Amygdala (tissue), 56 donors: ENCODE measurements around the gene EEF1AKMT2.
"Not testable (repeated sequence)": the region's sequence is repeated elsewhere in the genome, so short reads cannot be mapped to it uniquely, and the experiment has no call there.

Experiments used
- DNase-seq, 56 donors: peaks; one replicate each; lab custom pipeline; 2025; lab: John Stamatoyannopoulos, UW

Gene EEF1AKMT2

DNA sequence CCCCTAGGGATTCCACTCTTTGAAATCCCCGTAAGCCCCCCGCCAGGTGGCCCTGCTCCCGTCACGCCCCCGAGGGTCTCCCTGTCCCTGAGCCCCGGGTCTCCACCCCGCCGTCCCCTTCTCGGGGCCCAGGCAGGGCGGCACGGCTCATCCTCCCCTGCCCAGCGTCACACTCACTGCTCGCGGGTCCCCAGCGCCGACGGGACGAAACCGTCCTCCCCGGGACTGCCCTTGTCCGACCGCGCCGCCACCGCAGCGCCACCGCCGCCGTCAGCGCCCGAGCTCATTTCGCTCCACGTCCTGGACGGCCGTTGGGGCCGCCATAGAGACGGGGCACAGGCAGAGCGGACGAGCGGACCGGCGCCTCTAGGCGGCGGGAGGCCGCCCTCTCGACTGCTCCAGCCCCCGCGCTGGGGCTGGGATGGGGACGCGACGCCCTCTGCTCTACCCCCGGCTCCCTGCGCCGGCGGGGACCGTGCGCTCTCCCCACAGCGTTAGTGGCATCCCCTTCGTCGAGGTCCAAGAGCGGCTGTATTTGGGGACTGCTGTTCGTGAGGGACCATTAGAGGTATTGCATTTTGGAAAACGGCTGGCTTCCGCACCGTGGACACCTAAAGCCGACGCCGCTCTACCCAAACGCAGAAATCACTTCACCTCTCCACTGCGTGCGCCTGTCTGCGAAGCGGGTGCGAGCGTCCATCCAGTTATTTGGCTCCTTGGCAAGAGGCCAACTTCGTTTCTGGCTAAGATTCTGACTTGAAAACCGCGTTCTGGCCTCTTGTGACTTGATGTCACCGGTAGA lies at the start of gene EEF1AKMT2:
Gene EEF1AKMT2, minus strand, starts transcription at position 341 of the 802 bp plus-strand sequence. Its CDS starts 54 bp downstream, at position 287.
- peak; percentile 5 to 84 (median 63) for DNase-seq

GRCh38 chr10:124837687-124838086 lies 46.0 kb upstream of the EEF1AKMT2 start:
- DNase-seq = no peak

GRCh38 chr10:124831116-124831515 lies 39.4 kb upstream of the EEF1AKMT2 start:
- DNase-seq = no peak

DNA sequence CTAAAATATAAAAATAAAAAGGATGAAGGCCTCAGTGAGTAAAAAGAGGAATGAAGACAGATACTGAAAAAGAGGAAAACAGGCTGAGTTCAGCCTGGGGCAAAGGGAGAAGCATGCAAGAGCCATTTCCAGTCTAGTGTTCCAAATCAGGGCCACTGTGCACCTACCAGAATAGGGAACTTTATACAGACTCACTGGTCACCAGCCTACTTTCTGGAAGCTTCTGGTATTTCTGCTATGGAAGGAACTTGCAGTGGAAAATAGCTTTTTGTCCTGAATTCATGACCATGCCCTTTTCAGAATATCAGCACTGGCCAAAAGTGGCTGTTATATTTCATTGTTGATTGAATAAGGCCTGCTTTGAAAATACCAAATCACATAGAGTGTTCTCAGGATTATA lies 38.8 kb upstream of the EEF1AKMT2 start:
- peak in 1 of 56 donors; percentile 23 for DNase-seq

- no peak for DNase-seq
Measured at GRCh38 chr10:124829447-124830115, 37.9 kb upstream of the EEF1AKMT2 start.

DNA sequence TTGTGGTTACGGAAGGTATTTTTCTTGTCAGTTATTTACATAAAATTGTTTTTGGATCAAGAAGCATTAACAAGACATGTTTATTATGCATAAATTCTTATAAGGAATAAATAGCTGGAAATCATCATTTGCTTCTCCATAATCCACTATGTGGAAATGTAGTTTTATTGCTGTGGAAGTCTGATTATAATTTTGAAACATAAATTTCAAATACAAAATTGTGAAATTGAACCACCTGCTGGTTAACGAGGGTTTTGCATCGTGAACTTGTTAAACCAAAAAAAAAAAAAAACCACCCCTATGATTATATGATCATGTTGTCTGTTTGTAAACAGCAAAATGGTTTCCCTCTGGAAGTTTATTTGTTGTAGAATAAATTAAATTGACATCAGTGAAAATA lies 35.8 kb upstream of the EEF1AKMT2 start:
- DNase-seq = no peak

GRCh38 chr10:124826262-124826661 lies 34.6 kb upstream of the EEF1AKMT2 start:
- DNase-seq = no peak

DNA sequence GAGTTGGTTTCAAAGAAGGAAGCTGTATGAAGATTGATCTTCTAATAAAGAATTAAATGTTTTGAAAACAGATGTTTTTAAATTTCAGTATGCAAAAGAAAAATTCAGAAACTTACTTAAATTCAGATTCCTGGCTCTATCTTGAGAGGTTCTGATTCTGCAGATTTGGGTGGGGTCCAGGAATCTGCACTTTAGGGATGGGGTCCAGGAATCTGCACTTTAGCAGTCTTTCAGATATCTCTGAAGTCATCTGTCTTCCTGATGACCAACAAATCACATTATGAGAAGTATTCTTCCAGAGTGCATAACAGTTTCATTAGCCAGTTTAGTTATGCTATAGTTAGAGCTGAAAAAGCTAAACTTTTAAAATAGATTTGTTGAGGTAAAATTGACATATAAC lies 34.0 kb upstream of the EEF1AKMT2 start:
- DNase-seq = no peak

DNA sequence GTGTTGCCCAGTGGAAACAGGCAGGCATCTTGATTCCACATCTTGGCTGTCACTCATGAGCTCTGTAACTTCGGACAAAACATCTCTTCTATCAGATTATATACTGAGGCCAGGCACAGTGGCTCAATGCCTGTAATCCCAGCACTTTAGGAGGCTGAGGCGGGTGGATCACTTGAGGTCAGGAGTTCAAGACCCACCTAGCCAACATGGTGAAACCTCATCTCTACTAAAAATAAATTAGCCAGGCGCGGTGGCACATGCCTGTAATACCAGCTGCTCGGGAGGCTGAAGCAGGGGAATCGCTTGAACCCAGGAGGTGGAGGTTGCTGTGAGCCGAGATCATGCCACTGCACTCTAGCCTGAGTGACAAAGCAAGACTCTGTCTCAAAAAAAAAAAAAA lies 33.2 kb upstream of the EEF1AKMT2 start:
- not testable (repeated sequence) for DNase-seq

DNA sequence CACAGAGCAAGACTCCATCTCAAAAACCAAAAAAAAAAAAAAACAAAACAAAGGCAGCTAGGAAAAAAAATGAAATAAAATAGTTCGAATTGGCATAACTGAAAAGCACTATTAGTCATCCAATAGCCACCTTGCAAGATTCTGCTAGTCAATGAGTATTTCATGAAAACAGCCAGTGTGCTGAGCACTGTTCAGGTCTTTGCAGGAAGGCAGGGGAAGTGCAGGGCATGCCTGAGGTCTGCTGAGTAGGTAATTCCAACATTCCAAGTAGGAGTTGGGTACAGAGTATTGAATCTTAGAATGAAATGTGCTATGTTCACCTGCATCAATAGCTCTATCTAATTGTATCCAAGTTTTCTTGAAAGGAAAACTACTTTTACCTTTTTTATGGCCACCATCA lies 32.8 kb upstream of the EEF1AKMT2 start:
- DNase-seq = no peak

DNA sequence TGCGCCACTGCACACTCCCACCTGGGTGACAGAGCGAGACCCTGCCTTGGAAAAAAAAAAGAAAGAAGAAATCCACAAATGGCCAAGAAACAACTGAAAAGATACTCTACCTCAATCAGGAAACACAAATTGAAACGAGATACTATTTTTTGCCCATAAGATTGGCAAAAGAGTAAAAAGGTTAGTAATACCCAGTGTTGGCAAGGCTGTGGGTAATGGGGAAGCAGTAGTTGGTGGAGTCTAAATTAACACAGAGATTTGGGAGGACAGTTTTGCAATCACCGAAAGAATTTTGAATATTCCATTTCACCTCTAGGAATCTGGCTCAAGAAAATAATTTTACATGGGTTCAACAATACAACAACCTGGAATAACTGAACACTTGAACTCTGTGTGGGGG lies 29.8 kb upstream of the EEF1AKMT2 start:
- no peak for DNase-seq

- DNase-seq = no peak
Measured at GRCh38 chr10:124820121-124820520, 28.4 kb upstream of the EEF1AKMT2 start.

DNA sequence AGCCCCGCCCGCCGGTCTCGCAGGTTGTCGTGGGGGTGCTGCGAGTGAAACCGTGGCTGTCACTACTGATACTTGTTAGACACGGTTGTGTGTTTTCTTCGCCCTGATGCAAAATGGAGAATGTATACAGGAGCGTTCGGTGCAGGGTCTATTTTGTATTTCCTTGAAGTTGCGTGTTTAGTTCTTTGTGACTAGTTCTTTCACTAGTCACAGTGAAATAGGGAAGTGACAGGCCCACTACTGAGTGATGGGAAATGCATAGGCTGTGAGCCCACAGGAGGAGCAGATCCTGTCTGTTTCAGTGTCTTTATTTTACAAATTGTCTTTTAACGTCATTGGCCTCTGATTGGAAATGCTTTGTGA lies 10.6 kb upstream of the EEF1AKMT2 start:
- DNase-seq = peak in 1 of 56 donors; percentile 27

DNA sequence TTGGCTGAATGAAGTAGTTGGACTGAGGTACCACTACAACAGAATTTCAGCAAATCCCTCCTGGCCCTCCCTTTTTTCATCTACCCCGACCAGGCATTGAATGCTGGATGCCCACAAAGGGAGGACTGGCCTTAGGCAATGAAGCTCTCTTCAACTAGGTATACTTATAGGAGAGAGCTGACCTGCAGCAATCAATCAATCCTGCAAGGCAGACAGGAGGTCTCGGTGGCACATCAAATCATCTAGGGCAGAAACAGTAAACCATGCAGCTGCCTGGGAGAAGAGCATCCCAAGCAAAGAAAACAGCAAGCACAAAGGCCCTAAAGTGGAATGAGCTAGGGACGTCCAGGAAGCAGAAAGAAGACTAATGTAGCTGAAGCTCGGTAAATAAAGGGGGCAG lies 7.5 kb upstream of the EEF1AKMT2 start:
- no peak for DNase-seq

- DNase-seq = no peak
Measured at GRCh38 chr10:124798781-124799180, 7.1 kb upstream of the EEF1AKMT2 start.

DNA sequence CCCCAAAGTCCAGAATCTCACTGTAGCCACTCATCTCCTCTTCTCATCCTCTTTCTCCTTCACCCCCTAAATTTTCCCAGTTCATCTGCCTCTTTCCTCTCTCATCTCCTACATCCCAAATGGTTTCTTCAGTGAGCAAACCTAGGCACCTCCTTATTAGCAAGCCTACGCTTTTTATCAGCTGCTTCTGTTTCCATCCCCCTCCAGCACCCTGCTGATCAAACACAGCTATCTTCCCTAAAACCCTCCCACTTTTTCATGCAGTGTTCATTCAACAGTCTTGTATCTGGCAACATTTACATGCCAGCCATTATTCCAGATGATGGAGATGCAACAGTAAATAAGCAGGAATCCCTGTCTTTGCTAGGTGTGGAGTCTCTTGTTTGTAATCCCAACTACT lies 6.7 kb upstream of the EEF1AKMT2 start:
- DNase-seq = no peak

GRCh38 chr10:124792998-124793352 lies 1.3 kb upstream of the EEF1AKMT2 start:
- no peak for DNase-seq

GRCh38 chr10:124782900-124783299 lies 8.8 kb downstream of the EEF1AKMT2 start:
- not testable (repeated sequence) for DNase-seq

DNA sequence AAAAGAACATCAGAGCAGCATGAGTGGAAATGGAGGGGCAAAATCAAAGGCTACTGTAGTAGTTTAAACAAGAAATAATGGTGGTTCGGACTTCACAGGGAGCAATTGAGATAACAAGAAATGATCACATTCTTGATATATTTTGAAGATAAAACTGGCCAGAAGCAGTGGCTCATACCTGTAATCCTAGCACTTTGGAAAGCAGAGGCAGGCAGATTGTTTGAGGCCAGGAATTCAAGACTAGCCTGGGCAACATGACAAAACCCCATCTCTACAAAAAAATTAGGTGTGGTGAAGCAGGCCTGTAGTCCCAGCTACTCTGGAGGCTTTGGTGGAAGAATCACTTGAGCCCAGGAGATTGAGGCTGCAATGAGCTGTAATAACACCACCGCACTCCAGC lies 22.9 kb downstream of the EEF1AKMT2 start:
- no peak for DNase-seq

DNA sequence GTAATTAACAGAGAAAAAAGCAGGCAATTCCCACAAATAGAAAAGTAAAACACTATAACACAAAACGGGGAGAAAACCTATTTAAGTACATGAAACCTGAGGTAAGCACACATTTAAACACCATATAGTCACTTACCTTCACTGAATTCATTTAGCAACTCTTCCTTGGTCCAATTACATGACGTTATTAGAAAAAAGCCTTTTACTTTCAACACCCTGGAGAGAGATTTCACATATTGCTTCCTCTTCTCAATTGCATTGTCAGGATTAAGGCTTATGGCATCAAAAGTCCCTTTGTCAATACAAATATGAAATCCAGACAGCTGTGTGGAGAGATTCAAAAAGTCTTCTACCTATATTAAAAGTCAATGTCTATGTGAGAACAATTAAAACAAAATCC lies 26.4 kb downstream of the EEF1AKMT2 start:
- DNase-seq = no peak

- no peak for DNase-seq
Measured at GRCh38 chr10:124763267-124763666, 28.4 kb downstream of the EEF1AKMT2 start.

DNA sequence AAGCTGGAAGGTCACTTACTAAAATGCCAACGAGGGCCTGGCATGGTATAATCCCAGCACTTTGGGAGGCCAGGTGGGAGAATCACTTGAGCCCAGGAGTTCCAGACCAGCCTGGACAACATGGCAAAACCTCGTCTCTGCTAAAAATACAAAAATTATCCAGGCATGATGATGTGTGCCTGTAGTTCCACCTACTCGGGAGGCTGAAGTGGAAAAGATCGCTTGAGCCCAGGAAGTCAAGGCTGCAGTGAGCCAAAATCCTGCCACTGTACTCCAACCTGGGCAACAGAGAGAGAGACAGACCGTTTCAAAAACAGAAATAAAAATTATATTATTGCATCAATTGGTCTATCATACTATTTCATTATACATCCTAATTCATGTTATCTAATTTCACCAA lies 29.4 kb downstream of the EEF1AKMT2 start:
- DNase-seq = no peak
